GM20431 (cell line): ENCODE data around the gene DENND1A.
"Not testable (repeated sequence)": the region's sequence is repeated elsewhere in the genome, so short reads cannot be mapped to it uniquely, and the experiment has no call there.

Source experiments
- in situ Hi-C: fragments of 300-500 bp; cut with MseI, MboI; formaldehyde crosslinking; loops from one replicate; pipeline ENCODE4 v1.15.0; 2020; ENCODE audit warnings: low sequenced_read_pairs; ENCODE audit not compliant: unreplicated experiment

The DENND1A gene

GRCh38 chr9:123925819-123926218 is 4.1 kb downstream of the DENND1A start:
- in situ Hi-C loops, result no loop called here

GRCh38 chr9:123925161-123925560 is 4.8 kb downstream of the DENND1A start:
- in situ Hi-C loops, result no loop called here

GRCh38 chr9:123924727-123925126 is 5.2 kb downstream of the DENND1A start:
- in situ Hi-C loops, result no loop called here

- in situ Hi-C loops, result no loop called here
Observed at GRCh38 chr9:123923884-123924283, 6.0 kb downstream of the DENND1A start.

GRCh38 chr9:123923377-123923776 is 6.5 kb downstream of the DENND1A start:
- in situ Hi-C loops, result no loop called here

GRCh38 chr9:123922911-123923310 is 7.0 kb downstream of the DENND1A start:
- in situ Hi-C loops, result no loop called here

- in situ Hi-C loops, result no loop called here
Observed at GRCh38 chr9:123922431-123922830, 7.5 kb downstream of the DENND1A start.

- in situ Hi-C loops, result no loop called here
Observed at GRCh38 chr9:123914517-123915196, 15.3 kb downstream of the DENND1A start.

- in situ Hi-C loops, result no loop called here
Observed at GRCh38 chr9:123912167-123912897, 17.6 kb downstream of the DENND1A start.

GRCh38 chr9:123911024-123911423 is 18.9 kb downstream of the DENND1A start:
- in situ Hi-C loops, result no loop called here

GRCh38 chr9:123909192-123909591 is 20.7 kb downstream of the DENND1A start:
- in situ Hi-C loops, result not testable (repeated sequence)

- in situ Hi-C loops, result not testable (repeated sequence)
Observed at GRCh38 chr9:123903550-123903949, 26.4 kb downstream of the DENND1A start.

- in situ Hi-C loops, result no loop called here
Observed at GRCh38 chr9:123894822-123895221, 35.1 kb downstream of the DENND1A start.

GRCh38 chr9:123893831-123894460 is 36.0 kb downstream of the DENND1A start:
- in situ Hi-C loops, result no loop called here

GRCh38 chr9:123893115-123893514 is 36.8 kb downstream of the DENND1A start:
- in situ Hi-C loops, result no loop called here

- in situ Hi-C loops, result no loop called here
Observed at GRCh38 chr9:123887837-123888236, 42.1 kb downstream of the DENND1A start.

- in situ Hi-C loops, result not testable (repeated sequence)
Observed at GRCh38 chr9:123885834-123886233, 44.1 kb downstream of the DENND1A start.

- in situ Hi-C loops, result no loop called here
Observed at GRCh38 chr9:123883634-123884033, 46.3 kb downstream of the DENND1A start.

- in situ Hi-C loops, result no loop called here
Observed at GRCh38 chr9:123881604-123882003, 48.3 kb downstream of the DENND1A start.

- in situ Hi-C loops, result no loop called here
Observed at GRCh38 chr9:123880420-123880819, 49.5 kb downstream of the DENND1A start.

- in situ Hi-C loops, result no loop called here
Observed at GRCh38 chr9:123876750-123877149, 53.2 kb downstream of the DENND1A start.
